ENCODE measurements around the gene TMEM145. TPM values are rescaled to one million over a fixed set of nuclear protein-coding genes. Genes with fewer than 3 reads are reported as not detected.
"Not testable (repeated sequence)": the region's sequence is repeated elsewhere in the genome, so short reads cannot be mapped to it uniquely, and the experiment has no call there.

The TMEM145 gene
- under 1 TPM in 1 of 2 donors, not detected in 1; 0.85 TPM for total RNA-seq

DNA sequence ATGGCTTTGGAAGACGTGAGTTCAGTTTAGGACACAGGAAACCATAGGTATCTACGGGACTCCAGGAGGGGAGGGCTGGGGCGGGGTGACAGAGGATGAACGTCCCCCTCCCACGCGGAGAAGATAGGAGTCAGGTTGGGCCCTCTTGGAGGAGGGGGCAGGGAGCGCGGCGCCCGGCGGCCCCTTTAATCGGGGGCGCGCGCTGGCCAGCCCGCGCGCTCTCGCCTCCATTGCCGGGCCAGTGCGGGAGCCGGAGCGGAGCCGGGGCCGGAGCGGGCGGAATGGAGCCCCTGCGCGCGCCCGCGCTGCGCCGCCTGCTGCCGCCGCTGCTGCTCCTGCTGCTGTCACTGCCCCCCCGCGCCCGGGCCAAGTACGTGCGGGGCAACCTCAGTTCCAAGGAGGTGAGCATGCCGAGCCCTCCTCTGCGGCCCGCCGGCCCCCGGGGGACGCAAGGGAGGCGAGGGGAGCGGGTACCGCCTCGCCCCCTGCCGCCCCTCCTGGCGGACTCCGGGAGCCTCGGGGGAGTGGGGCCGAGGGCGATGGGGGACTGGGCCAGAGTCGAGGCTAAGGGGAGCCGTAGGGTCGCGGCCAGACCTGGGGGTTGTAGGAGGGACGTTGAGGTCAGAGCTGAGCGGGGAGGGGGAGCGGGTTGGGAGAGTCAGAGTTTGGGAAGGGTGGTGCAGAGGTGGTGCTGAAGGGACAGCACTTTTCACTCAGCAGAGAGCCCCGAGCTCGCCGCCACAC lies at the start of gene TMEM145:
Gene TMEM145, plus strand, starts transcription at position 214 of the 744 bp plus-strand sequence. Its CDS starts 68 bp downstream, at position 282.
- Histone ChIP-seq H3K27me3 (replicated peaks; ENCODE audit: insufficient read depth) (no peaks in the 10 kb centered on the region), H3K4me3 (peak within 1 kb of the TSS; percentile 33 to 48), H3K27ac (no peak within 1 kb of the TSS), H3K4me1 (replicated peaks) (peaks cover 3% of the 10 kb centered on the region), H3K9me3 (no peaks in the 10 kb centered on the region), H3K36me3 (no peaks in the 10 kb centered on the region)
- intact Hi-C loops (cut with DNase I) = no loop called here
- under 1% methylated on average over 50 of the region's 67 CpGs for WGBS
- TF ChIP-seq, protein P1, sequence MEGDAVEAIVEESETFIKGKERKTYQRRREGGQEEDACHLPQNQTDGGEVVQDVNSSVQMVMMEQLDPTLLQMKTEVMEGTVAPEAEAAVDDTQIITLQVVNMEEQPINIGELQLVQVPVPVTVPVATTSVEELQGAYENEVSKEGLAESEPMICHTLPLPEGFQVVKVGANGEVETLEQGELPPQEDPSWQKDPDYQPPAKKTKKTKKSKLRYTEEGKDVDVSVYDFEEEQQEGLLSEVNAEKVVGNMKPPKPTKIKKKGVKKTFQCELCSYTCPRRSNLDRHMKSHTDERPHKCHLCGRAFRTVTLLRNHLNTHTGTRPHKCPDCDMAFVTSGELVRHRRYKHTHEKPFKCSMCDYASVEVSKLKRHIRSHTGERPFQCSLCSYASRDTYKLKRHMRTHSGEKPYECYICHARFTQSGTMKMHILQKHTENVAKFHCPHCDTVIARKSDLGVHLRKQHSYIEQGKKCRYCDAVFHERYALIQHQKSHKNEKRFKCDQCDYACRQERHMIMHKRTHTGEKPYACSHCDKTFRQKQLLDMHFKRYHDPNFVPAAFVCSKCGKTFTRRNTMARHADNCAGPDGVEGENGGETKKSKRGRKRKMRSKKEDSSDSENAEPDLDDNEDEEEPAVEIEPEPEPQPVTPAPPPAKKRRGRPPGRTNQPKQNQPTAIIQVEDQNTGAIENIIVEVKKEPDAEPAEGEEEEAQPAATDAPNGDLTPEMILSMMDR (IDR thresholded peaks at IDR 0.05) = peak in 2 of 4 experiments; percentile 8
- no peak for TF ChIP-seq POLR2AphosphoS5 (IDR thresholded peaks at IDR 0.05)
- peak; percentile 35 for DNase-seq (ENCODE audit: low spot score)

DNA sequence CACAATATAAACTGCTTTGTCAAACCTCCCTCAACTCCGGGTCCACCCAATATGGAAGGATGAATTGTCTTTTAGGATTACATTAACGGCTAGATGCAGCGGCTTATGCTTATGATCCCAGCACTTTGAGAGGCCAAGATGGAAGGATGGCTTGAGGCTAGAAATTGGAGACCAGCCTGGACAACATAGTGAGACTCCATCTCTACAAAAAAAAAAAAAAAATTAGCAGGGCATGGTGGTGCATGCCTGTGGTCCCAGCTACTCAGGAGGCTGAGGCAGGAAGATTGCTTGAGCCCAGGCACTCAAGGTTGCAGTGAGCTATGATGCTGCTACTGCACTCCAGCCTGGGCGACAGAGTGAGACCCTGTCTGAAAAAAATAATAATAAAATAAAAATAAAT lies 47.0 kb upstream of the TMEM145 start:
- H3K36me3 ChIP-seq; H3K9me3 ChIP-seq; H3K27ac ChIP-seq; H3K27me3 ChIP-seq (replicated peaks; ENCODE audit: insufficient read depth); H3K4me3 ChIP-seq; H3K4me1 ChIP-seq (replicated peaks); intact Hi-C loops (cut with DNase I); DNase-seq (ENCODE audit: low spot score): not testable (repeated sequence)
- WGBS = 90% methylated on average over 4 of the region's 4 CpGs

DNA sequence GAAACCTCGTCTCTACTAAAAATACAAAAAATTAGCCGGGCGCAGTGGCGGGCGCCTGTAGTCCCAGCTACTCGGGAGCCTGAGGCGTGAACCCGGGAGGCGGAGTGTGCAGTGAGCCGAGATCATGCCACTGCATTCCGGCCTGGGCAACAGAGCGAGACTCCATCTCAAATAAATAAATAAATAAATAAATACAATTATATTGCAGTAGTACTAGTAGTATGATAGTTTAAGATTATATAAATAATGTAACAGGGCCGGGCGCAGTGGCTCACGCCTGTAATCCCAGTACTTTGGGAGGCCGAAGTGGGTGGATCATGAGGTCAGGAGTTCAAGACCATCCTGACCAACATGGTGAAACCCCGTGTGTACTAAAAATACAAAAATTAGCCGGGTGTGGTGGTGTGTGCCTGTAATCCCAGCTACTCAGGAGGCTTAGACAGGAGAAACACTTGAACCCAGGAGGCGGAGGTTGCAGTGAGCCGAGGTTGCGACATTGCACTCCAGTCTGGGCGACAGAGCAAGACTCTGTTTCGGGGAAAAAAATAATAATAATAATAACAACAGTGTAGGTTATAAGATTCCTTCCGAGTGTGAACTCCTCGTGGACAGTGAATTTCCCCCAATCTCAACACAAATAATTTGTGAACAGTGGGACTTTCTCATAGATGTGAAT lies 46.0 kb upstream of the TMEM145 start:
- H3K9me3 ChIP-seq; H3K4me3 ChIP-seq; H3K27me3 ChIP-seq (replicated peaks; ENCODE audit: insufficient read depth); DNase-seq (ENCODE audit: low spot score); H3K4me1 ChIP-seq (replicated peaks); H3K36me3 ChIP-seq; intact Hi-C loops (cut with DNase I): not testable (repeated sequence)
- 96% methylated on average over 25 of the region's 25 CpGs for WGBS
- peak overlapping the region in 1 of 2 donors; percentile 99 for H3K27ac ChIP-seq

DNA sequence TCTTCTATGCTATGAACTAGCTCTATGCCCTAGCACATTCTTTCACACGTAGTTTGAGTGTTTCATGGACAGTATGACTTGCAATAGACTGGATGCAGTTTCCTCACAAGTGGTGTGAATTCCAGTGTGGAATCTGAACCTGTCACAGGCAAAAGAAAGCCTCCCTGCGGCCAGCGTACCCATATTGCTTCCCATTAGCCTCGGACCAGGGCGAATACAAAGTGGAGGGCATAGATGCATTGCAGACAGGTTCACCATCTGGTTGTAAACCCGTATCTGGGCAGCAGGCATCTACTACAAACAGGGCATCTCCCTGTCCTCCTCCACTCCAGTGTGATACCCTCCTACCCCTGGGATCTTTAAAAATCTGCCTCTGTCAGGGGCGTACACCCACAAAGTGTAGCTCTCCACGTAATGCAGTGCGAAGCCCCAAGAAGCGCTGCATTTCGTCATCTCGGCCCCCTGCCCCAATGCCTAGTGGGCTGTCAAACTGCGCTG lies 45.4 kb upstream of the TMEM145 start:
- Histone ChIP-seq H3K4me3 (peak overlapping the region; percentile 61 to 80), H3K9me3 (no peaks in the 10 kb centered on the region), H3K4me1 (replicated peaks) (peaks cover 5% of the 10 kb centered on the region), H3K27ac (peak overlapping the region; percentile 97 to 99), H3K27me3 (replicated peaks; ENCODE audit: insufficient read depth) (no peaks in the 10 kb centered on the region), H3K36me3 (peaks cover 3 to 4% of the 10 kb centered on the region in 2 donors)
- no peak for TF ChIP-seq POLR2AphosphoS5 (IDR thresholded peaks at IDR 0.05)
- TF ChIP-seq, protein P1 (IDR thresholded peaks at IDR 0.05) = no peak
- TF ChIP-seq POLR2A (IDR thresholded peaks at IDR 0.05) = no peak
- WGBS = 8% methylated on average over 13 of the region's 13 CpGs
- no peak for DNase-seq (ENCODE audit: low spot score)
- intact Hi-C loops (cut with DNase I) = loop anchor here (1.0 to 2.0 kb wide), 2 partner anchors 12 to 15 kb away; partner anchors contain the start of gene ERF

DNA sequence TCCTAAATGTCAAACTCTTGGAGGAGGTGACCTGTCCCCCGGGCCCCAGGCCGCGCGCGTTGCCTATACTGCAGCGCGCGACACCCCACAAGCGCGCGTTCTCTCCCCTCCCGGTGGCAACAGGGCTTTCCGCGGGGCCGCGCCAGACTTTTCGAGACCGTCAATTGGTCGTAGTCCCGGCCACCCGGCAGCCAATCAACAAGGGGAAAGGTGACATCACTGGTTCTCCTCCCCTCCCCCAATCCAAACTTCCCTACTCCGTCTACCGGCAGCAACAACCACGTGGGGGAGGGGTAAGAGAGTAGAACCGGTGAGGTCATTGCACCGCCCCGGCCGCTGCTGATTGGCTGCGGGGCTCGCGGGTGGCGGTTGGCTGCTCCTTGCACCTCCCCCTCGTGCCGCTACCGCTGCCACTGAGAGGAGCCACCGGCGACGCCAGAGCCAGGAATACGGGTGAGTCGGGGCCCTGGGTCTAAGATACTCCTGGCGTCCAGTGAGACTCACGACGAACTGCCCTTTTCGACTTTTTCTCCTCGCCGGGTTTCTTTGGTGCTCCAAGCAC lies 44.9 kb upstream of the TMEM145 start:
- intact Hi-C loops (cut with DNase I) = loop anchor here (1.0 to 2.0 kb wide), 2 partner anchors 13 to 15 kb away; partner anchors contain the start of gene ERF
- no peaks in the 10 kb centered on the region for H3K9me3 ChIP-seq
- WGBS = 0% methylated on average over 40 of the region's 46 CpGs

More for the DNA sequence above, 44.9 kb upstream of the TMEM145 start:
- H3K4me1 ChIP-seq (replicated peaks) = peaks cover 5% of the 10 kb centered on the region
- H3K4me3 ChIP-seq = peak overlapping the region; percentile 61 to 80
- H3K36me3 ChIP-seq = peaks cover 7 to 9% of the 10 kb centered on the region in 2 donors
- peak overlapping the region; percentile 97 to 99 for H3K27ac ChIP-seq
- no peaks in the 10 kb centered on the region for H3K27me3 ChIP-seq (replicated peaks; ENCODE audit: insufficient read depth)
- TF ChIP-seq POLR2AphosphoS5 (IDR thresholded peaks at IDR 0.05) = peak; percentile 100
- TF ChIP-seq POLR2A (IDR thresholded peaks at IDR 0.05) = peak; percentile 97
- TF ChIP-seq, protein P1 (IDR thresholded peaks at IDR 0.05) = peak in 2 of 4 experiments; percentile 37 to 56
- DNase-seq (ENCODE audit: low spot score) = peak; percentile 100

Measured in prostate gland (tissue), 2 donors.